Glomerular visceral epithelial cell (primary cell): Measurements from ENCODE around the gene EFNA5.

ENCODE experiments used
- DNase-seq: peaks from one replicate; pipeline ENCODE4 v3.0.0-alpha.2; 2016; ENCODE audit errors: extremely low spot score

EFNA5 gene

GRCh38 chr5:107670932-107671741 lies at the start of gene EFNA5:
Gene EFNA5 (minus strand): TSS chr5:107670937.
- peak; percentile 60 for DNase-seq

- no peak for DNase-seq
Measured at GRCh38 chr5:107719034-107719606, 48.4 kb upstream of the EFNA5 start.

GRCh38 chr5:107717816-107718215 lies 47.1 kb upstream of the EFNA5 start:
- DNase-seq = no peak

- no peak for DNase-seq
Measured at GRCh38 chr5:107713228-107713627, 42.5 kb upstream of the EFNA5 start.

- DNase-seq = no peak
Measured at GRCh38 chr5:107712359-107712870, 41.7 kb upstream of the EFNA5 start.

GRCh38 chr5:107705402-107706014 lies 34.8 kb upstream of the EFNA5 start:
- DNase-seq = no peak

GRCh38 chr5:107704681-107705401 lies 34.1 kb upstream of the EFNA5 start:
- DNase-seq = no peak

GRCh38 chr5:107700481-107700880 lies 29.7 kb upstream of the EFNA5 start:
- no peak for DNase-seq

GRCh38 chr5:107699425-107699824 lies 28.7 kb upstream of the EFNA5 start:
- DNase-seq = no peak

- DNase-seq = no peak
Measured at GRCh38 chr5:107698286-107698685, 27.5 kb upstream of the EFNA5 start.

GRCh38 chr5:107696498-107696897 lies 25.8 kb upstream of the EFNA5 start:
- DNase-seq = no peak

- no peak for DNase-seq
Measured at GRCh38 chr5:107696080-107696479, 25.3 kb upstream of the EFNA5 start.

GRCh38 chr5:107687937-107688336 lies 17.2 kb upstream of the EFNA5 start:
- DNase-seq = no peak

GRCh38 chr5:107687404-107687803 lies 16.7 kb upstream of the EFNA5 start:
- DNase-seq = no peak

- DNase-seq = no peak
Measured at GRCh38 chr5:107682533-107682932, 11.8 kb upstream of the EFNA5 start.

GRCh38 chr5:107680799-107681198 lies 10.1 kb upstream of the EFNA5 start:
- DNase-seq = no peak

GRCh38 chr5:107680099-107680498 lies 9.4 kb upstream of the EFNA5 start:
- no peak for DNase-seq

- no peak for DNase-seq
Measured at GRCh38 chr5:107676702-107677101, 6.0 kb upstream of the EFNA5 start.

- no peak for DNase-seq
Measured at GRCh38 chr5:107675201-107675600, 4.5 kb upstream of the EFNA5 start.

- no peak for DNase-seq
Measured at GRCh38 chr5:107674655-107675054, 3.9 kb upstream of the EFNA5 start.

GRCh38 chr5:107673368-107674136 lies 2.8 kb upstream of the EFNA5 start:
- peak; percentile 92 for DNase-seq

GRCh38 chr5:107673039-107673367 lies 2.3 kb upstream of the EFNA5 start:
- DNase-seq = no peak
